Measurements from ENCODE around the gene ELOVL5.

- TF ChIP-seq MAX (IDR thresholded peaks at IDR 0.05) (no peak), USF1 (IDR thresholded peaks at IDR 0.05) (no peak), REST (IDR thresholded peaks at IDR 0.05; ENCODE audit: low read depth) (no peak), TAF1 (IDR thresholded peaks at IDR 0.05; ENCODE audit: low read depth) (no peak), EP300 (IDR thresholded peaks at IDR 0.05; ENCODE audit: borderline replicate concordance) (no peak), CEBPB (IDR thresholded peaks at IDR 0.05) (no peak), YY1 (IDR thresholded peaks at IDR 0.05; ENCODE audit: low read depth) (no peak), NFIC (IDR thresholded peaks at IDR 0.05) (no peak), RAD21 (IDR thresholded peaks at IDR 0.05; ENCODE audit: low read depth) (no peak)
These were observed 78.9 kb downstream of the ELOVL5 start for GRCh38 chr6:53269827-53270226.

All from Ishikawa (cell line).